Activated naive CD8-positive, alpha-beta T cell (primary cell): ENCODE measurements around the gene P2RY2.

Source experiments
- H3K27ac Mint-ChIP-seq: one replicate; pipeline ENCODE4 v1.8.0; 2021; ENCODE audit warnings: mixed read lengths
- H3K27me3 Mint-ChIP-seq: one replicate; pipeline ENCODE4 v1.8.0; 2021; ENCODE audit warnings: mixed read lengths
- H3K36me3 Mint-ChIP-seq: one replicate; pipeline ENCODE4 v1.8.0; 2021; ENCODE audit warnings: mixed read lengths
- H3K4me1 Mint-ChIP-seq: one replicate; pipeline ENCODE4 v1.8.0; 2021; ENCODE audit warnings: low read depth, mixed read lengths
- H3K4me3 Mint-ChIP-seq: one replicate; pipeline ENCODE4 v1.8.0; 2021; ENCODE audit warnings: mild to moderate bottlenecking, mixed read lengths
- H3K9me3 Mint-ChIP-seq: one replicate; pipeline ENCODE4 v1.8.0; 2021; ENCODE audit warnings: low read depth, mixed read lengths

P2RY2 gene

DNA sequence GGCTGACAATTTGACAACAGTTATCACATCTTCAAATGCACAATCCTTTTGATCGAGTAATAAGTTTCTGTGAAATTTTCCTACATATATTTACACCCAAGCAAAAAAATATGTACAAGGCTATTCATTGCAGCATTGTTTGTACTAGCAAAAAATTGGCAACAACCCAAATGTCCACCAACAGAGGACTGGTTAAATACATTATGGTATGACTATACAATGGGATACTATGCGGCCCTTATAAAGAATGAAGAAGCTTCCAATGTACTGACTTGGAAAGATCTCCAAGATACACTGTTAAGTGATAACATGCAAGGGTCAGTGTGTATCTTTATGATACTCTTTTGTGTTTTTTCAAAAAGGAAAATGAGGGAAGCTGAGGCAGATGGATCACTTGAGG, 8.2 kb upstream of the P2RY2 start:
- H3K4me1 Mint-ChIP-seq = no peaks in the 10 kb centered on the region
- no peaks in the 10 kb centered on the region for H3K9me3 Mint-ChIP-seq
- peaks cover 4% of the 10 kb centered on the region for H3K27me3 Mint-ChIP-seq
- H3K4me3 Mint-ChIP-seq = no peak overlapping the region
- H3K27ac Mint-ChIP-seq = no peak overlapping the region
- H3K36me3 Mint-ChIP-seq = no peaks in the 10 kb centered on the region

DNA sequence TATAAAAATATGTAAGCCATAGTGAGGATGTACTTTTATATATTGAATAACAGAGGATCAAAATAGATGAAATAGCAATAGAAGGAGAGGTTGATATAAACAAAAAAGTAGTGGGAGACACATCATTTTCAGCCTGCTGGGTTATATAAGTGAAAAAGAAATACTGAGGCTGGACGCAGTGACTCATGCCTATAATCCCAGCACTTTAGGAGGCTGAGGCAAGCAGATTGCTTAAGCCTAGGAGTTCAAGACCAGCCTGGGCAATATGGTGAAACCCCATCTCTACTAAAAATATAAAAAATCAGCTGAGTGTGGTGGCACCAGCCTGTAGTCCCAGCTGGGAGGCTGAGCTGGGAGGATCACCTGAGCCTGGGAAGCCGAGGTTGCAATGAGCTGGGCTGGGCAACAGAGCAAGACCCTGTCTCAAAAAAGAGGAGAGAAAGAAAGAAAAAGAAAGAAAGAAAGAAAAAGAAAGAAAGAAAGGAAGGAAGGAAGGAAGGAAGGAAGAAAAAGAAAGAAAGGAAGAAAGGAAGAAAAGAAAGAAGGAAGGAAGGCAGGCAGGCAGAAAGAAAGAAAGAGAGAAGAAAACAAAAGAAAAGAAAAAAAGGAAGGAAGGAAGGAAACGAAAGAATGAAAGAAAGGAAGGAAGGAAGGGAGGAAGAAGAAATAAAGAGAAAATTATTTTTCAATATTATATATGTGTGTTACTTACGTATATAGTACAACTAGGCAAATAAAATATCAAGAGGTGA, 7.0 kb upstream of the P2RY2 start:
- Mint-ChIP-seq H3K27me3 (no peaks in the 10 kb centered on the region), H3K9me3 (no peaks in the 10 kb centered on the region), H3K4me3 (no peak overlapping the region), H3K36me3 (no peaks in the 10 kb centered on the region), H3K4me1 (no peaks in the 10 kb centered on the region), H3K27ac (no peak overlapping the region)

DNA sequence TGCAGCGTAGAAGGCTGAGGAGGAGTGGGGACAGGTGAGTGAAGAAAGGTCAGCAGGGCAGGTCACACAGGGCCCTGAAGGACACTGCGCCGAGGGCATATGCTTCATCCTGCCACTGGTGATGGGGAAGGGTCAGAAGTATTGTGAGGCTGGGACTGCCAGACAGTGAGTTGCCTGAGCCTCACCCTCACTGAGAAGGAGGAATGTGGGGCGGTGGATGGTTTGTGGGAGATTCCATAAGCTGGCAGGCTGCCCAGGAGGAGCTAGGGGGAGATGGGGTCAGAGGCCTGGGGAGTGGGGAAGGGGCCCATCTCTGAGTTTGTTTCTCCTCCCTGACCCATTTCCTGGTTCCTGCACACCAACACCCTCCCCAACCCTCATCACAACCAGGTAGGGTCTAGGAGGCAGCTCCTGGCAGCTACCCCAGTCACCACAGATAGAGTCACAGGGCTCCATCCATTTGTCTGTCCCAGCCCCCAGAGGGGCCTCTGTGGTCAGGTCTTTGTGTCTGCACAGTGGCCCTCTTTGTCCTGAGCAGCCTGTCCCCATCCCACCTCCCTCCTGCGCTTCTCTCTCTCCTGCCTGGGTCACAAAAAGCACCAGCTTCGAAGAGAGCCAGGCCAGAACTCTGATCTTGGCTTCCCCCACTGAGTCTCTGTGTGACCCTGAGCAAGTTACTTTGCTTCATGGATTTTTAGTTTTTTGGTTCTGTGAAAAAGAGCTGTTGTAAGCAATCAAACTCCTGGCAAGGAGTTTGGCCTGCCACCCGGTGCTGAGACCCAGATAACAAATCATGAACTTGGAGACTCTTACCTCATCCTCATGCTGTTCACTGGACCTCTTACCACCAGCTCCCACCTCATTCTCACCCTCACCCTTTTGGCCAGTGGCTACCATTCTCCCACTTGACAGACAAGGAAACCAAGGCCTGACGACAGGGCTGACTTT, 4.6 kb upstream of the P2RY2 start:
- Mint-ChIP-seq H3K4me1 (peaks cover 4% of the 10 kb centered on the region), H3K27ac (no peak overlapping the region), H3K4me3 (no peak overlapping the region), H3K36me3 (no peaks in the 10 kb centered on the region), H3K27me3 (peaks cover 5% of the 10 kb centered on the region), H3K9me3 (no peaks in the 10 kb centered on the region)

DNA sequence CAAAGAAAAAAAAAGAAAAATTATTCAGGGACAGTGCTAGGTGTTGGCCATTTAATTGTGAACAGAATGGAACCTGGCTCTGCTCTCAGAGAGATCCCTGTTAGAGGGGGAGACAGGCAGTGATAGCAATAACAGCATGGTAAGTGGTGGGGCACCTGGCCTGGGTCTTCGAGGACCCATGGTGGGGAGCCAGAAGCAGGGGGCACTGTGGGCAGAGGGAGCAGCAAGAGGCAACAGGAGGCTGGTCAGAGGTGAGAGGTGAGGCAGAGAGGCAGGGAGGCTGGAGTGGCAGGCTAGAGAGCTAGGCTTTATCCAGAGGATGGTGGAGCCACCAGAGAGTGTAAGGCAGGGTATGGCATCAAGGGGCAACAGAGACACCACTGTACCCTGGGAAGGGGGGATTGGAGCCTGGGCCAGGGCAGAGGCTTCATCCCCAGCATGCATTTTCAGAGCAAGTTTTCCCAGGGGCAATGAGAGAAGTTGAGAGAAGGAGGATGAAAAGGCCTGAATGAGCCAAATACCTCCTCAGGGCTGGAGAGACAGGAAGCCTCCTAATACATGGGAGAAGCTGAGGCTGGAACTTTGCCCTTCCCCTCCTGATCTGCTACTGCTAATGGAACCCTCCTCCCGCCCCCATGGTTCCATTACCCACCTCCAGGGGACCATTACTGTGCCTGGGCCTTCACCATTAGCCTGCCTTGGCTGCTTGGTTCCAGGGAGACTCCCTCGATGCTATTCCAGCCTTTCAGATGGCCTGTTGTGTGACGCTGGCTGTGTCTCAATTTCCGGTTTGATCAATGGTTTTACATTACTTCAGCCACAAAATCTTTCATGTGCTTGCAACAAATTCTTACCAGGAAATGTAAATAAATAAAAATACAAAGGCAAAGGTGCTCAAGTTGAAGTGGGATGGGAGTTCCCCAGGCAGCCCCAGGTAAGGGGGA, 2.6 kb upstream of the P2RY2 start:
- Mint-ChIP-seq H3K27ac (no peak overlapping the region), H3K4me3 (no peak overlapping the region), H3K36me3 (no peaks in the 10 kb centered on the region), H3K4me1 (peaks cover 5% of the 10 kb centered on the region), H3K9me3 (no peaks in the 10 kb centered on the region), H3K27me3 (peaks cover 15% of the 10 kb centered on the region)

DNA sequence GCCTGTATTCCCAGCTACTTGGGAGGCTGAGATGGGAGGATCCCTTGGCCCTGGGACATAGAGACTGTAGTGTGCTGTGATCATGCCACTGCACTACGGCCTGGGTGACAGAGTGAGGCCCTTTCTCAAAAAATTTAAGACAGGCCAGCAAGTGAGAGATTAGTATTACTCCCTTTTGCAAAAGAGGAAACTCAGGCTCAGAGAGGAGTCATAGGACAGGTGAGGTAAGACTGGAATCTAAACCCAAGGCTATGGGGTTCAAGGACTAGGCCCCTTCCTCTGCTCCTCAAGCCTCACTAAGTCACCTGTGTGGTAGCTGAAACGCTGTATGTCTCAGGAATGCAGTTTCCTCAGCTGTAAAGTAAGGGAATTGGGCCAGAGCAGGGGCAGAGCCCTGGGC, 1.6 kb upstream of the P2RY2 start:
- H3K4me1 Mint-ChIP-seq = peaks cover 5% of the 10 kb centered on the region
- no peaks in the 10 kb centered on the region for H3K9me3 Mint-ChIP-seq
- no peak overlapping the region for H3K27ac Mint-ChIP-seq
- H3K4me3 Mint-ChIP-seq = no peak overlapping the region
- peaks cover 15% of the 10 kb centered on the region for H3K27me3 Mint-ChIP-seq
- H3K36me3 Mint-ChIP-seq = no peaks in the 10 kb centered on the region

DNA sequence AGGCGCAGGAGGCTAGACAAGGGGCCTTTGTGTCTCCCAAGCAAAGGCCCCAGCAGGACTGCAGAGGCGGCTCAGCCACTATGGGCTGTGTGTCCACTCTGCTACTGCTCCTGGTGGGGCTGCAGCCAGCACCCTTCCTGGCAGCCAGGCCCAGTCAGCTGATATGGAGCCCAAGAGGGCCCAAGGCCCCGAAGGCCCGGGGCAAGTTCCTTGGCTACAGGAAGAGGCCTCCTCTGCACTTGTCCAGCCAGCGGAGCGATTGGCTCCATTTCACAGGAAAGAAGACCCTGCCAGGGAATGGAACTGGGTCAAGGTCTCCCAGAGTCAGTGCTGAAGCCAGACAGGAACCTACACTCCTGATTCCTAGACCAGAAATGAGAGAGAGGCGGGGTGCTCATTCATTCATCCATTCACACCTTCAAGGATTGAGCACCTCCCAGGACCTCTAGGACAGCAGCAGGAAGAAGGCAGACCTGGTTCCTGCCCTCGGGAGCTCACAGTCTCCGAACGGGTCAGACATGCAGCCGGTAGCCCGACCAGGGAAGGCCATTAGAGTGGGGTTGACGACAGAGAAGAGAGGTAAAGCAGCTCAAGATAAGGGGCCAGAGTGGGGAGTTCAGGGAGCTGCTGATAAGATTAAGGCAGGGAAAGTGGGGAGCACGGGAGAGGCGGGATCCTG, 811 bp upstream of the P2RY2 start:
- Mint-ChIP-seq H3K27me3 (peaks cover 15% of the 10 kb centered on the region), H3K4me3 (peak overlapping the region; percentile 65), H3K9me3 (no peaks in the 10 kb centered on the region), H3K4me1 (peaks cover 5% of the 10 kb centered on the region), H3K36me3 (no peaks in the 10 kb centered on the region), H3K27ac (no peak overlapping the region)

DNA sequence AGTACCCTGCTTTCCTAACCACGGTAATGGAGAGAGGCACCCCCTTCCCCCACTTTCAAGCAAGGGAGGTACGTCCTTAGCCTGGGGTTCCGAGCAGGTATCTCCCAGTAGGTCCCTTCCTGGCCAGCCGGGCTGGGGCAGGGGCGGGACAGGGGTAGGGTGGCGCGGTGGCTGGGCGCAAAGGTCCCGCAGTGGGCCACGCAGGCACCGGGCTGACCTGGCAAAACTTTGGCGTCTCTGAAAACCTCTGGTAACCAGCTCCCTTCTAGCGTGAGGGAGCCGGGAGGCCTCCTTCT, 323 bp upstream of the P2RY2 start:
- Mint-ChIP-seq H3K36me3 (no peaks in the 10 kb centered on the region), H3K4me1 (peaks cover 5% of the 10 kb centered on the region), H3K9me3 (no peaks in the 10 kb centered on the region), H3K27me3 (peaks cover 20% of the 10 kb centered on the region), H3K4me3 (no peak overlapping the region), H3K27ac (no peak overlapping the region)

DNA sequence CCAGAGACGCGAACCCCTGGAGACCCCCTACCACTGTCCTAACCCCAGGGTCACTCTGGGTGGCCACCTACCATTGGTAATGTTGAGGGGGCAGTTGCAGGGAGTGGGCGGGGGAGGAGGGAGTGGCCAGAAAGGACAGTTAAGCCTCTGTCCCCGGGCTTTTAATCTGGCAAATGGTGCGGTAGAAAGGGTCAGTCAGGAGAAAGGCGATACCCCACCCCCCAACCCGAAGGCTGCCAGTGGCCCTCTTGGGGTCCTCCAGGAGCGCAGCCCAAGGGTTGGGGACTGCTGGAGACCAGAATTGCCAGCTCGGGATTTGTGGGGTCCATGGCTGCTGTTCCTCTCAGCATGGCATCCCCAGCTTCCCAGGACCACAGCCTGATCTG, 742 bp downstream of the P2RY2 start:
- no peak overlapping the region for H3K27ac Mint-ChIP-seq
- H3K9me3 Mint-ChIP-seq = no peaks in the 10 kb centered on the region
- peaks cover 20% of the 10 kb centered on the region for H3K27me3 Mint-ChIP-seq
- H3K4me3 Mint-ChIP-seq = peak overlapping the region; percentile 60
- no peaks in the 10 kb centered on the region for H3K36me3 Mint-ChIP-seq
- H3K4me1 Mint-ChIP-seq = peaks cover 5% of the 10 kb centered on the region

DNA sequence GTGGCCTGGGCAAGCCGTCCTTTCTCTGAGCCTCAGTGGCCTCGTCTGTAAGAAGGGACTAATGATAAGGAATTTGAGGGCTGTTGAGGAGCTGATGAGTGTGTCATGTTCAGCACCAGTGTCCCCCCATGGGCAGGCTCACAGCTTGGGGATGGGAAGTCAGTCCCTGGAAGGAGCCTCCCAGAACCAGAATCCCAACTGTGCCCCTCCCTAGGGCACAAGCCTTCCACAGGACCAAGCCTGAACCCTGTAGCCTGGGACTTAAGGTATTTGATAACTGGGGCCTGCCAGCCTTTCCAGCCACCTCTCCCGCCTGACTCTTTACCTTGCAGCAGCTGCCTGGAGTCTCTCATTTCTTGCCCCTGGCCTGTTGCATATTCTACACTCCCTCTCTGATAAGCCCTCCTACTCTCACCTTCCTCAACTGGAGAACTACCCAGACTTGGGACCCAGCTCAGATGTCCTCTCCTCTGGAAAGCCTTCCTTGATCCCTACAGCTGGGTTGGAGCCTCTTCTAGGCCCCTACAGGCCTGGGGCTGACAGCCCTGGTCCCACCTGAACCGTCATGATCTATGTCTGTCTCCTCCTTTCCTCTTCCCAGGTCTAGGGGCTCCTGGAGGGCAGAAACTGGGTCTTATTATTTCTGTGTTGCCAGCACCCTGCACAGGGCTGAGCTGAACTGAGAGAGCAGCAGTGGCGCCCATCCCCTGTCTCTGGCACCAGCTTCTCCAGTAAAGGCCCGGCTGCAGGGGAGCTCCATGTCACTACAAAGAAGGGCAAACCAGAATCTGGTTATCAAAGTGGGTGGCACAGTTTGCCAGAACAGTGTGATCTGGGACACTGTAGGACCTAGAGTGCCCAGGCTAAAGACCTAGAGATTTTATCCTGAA, 1.6 kb downstream of the P2RY2 start:
- no peaks in the 10 kb centered on the region for H3K9me3 Mint-ChIP-seq
- peaks cover 20% of the 10 kb centered on the region for H3K27me3 Mint-ChIP-seq
- no peak overlapping the region for H3K27ac Mint-ChIP-seq
- no peaks in the 10 kb centered on the region for H3K36me3 Mint-ChIP-seq
- peaks cover 5% of the 10 kb centered on the region for H3K4me1 Mint-ChIP-seq
- H3K4me3 Mint-ChIP-seq = peak overlapping the region; percentile 60

DNA sequence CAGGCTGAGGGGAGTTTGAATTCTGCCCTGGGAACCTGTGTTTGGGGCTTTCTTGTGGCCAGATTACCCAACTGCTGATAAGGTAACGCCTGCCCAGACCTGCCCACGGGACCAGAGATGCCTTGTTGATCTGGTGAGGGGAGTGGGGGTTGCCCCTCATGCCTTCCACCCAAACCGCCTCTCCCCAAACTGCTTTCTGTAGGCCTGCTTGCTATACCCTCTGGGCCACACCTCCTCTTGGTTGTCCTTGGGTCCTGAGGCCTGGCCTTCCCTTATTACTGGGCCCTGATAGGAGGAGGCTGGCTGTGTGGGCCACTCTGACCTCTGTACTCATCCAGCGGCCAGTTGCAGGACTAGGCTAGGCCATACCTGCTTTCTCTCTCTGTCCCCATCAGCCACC, 3.4 kb downstream of the P2RY2 start:
- H3K27me3 Mint-ChIP-seq = peaks cover 21% of the 10 kb centered on the region
- no peaks in the 10 kb centered on the region for H3K9me3 Mint-ChIP-seq
- H3K27ac Mint-ChIP-seq = no peak overlapping the region
- H3K36me3 Mint-ChIP-seq = no peaks in the 10 kb centered on the region
- H3K4me1 Mint-ChIP-seq = peaks cover 5% of the 10 kb centered on the region
- H3K4me3 Mint-ChIP-seq = no peak overlapping the region

DNA sequence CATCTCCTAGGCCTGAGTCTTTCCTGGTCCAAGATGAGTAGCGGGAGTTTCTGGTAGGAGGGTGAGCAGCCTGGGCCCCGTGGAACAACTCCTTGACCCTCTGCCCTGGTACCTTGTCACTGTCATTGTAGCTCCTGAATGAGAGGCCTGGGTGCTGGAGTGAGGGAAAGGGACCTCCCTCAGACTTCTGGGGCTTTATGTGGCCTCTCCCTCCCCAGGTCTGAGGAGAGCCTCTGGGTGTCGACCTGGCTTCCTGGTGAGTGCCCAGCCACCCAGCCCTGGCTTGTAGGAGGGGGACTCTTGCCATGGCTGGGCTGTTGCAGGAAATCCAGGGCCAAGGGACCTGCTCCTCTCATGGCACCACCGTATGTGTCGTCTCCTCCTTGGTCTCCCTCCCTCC, 3.9 kb downstream of the P2RY2 start:
- H3K27ac Mint-ChIP-seq = no peak overlapping the region
- no peak overlapping the region for H3K4me3 Mint-ChIP-seq

DNA sequence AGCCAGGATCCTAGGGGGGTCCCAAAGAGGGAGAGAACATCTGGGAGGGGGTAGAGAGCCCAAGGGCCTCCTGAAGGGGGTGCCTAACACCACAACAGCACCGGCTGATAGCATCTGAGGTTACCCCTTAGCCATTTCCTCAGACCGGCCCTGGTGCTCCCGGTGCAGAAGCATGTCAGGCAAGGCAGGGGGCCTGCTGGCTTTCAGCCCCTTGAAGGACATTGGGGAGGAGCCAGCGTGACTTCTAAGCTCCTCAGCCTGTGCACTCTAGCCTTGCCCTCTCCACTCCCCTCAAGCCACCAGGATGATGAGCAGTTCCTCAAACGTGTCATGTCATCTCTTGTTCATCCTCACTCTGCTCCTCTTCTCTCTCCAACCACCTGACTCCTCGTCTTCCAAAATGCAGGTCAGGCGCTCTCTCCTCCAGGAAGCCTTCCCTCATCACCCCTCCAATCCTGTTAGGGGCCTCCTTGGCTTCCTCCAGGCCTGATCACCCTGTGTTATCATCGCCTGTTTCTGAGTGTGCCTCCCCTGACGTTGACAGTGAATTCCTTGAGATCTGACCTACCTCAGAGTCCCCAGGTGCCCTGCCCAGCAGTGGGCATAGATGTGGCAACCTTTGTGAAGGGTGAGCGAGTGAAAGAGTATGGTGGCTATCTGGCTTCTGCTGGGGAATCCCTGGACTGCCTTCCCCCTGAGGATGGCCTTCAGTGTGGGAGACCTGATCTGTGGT, 6.1 kb downstream of the P2RY2 start:
- H3K36me3 Mint-ChIP-seq = no peaks in the 10 kb centered on the region

More for the DNA sequence above, 3.9 kb downstream of the P2RY2 start:
- no peaks in the 10 kb centered on the region for H3K36me3 Mint-ChIP-seq
- no peaks in the 10 kb centered on the region for H3K9me3 Mint-ChIP-seq
- H3K27me3 Mint-ChIP-seq = peaks cover 21% of the 10 kb centered on the region
- peaks cover 5% of the 10 kb centered on the region for H3K4me1 Mint-ChIP-seq

DNA sequence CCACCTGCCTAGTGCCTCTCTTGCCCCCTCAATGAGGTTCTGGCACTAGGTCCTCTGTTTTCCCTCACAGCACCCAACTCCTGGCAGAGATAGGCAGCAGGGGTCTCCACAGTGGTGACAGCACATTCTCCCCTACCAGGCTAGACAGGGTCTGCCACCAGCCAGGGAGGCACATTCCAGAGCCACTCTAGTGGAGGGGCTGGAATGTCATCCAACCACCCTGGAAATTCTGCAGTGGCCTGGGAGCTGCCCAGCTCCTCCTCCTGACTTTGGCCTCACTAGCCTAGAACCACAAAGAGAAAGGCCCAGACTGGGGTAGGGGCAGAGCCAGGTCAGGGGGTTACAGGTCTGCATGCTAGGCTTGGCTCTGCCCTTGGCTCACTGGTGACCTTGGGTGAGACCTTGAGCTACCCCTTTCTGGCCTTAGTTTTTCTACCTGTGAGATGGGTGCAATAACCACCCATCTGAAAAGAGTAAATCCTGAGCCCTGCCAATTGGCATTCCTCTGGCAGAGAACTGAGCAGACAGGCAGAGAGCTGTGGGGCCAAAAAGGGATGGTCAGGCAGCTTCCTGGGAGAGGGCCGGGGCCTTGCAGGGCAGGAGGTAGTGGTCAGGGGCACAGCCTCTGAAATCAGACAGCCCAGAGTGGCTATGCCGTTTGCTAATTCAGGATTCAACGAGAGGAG, 7.1 kb downstream of the P2RY2 start:
- Mint-ChIP-seq H3K36me3 (no peaks in the 10 kb centered on the region), H3K9me3 (no peaks in the 10 kb centered on the region), H3K4me1 (no peaks in the 10 kb centered on the region), H3K4me3 (no peak overlapping the region), H3K27ac (no peak overlapping the region), H3K27me3 (peaks cover 7% of the 10 kb centered on the region)

More for the DNA sequence above, 6.1 kb downstream of the P2RY2 start:
- no peaks in the 10 kb centered on the region for H3K9me3 Mint-ChIP-seq
- no peaks in the 10 kb centered on the region for H3K4me1 Mint-ChIP-seq
- H3K4me3 Mint-ChIP-seq = no peak overlapping the region
- peaks cover 14% of the 10 kb centered on the region for H3K27me3 Mint-ChIP-seq
- no peak overlapping the region for H3K27ac Mint-ChIP-seq
